Kidney tubule cell (primary cell): ENCODE data around the gene AP3S1.
A peak's percentile ranks its signal among the peaks of the same experiment; 100 is the strongest.

ENCODE experiments used
- DNase-seq: peaks from one replicate; pipeline ENCODE4 v3.0.0-alpha.2; 2018; ENCODE audit warnings: low spot score

AP3S1 gene

GRCh38 chr5:115940080-115940810, 98.5 kb downstream of the AP3S1 start:
- no peak for DNase-seq

DNA sequence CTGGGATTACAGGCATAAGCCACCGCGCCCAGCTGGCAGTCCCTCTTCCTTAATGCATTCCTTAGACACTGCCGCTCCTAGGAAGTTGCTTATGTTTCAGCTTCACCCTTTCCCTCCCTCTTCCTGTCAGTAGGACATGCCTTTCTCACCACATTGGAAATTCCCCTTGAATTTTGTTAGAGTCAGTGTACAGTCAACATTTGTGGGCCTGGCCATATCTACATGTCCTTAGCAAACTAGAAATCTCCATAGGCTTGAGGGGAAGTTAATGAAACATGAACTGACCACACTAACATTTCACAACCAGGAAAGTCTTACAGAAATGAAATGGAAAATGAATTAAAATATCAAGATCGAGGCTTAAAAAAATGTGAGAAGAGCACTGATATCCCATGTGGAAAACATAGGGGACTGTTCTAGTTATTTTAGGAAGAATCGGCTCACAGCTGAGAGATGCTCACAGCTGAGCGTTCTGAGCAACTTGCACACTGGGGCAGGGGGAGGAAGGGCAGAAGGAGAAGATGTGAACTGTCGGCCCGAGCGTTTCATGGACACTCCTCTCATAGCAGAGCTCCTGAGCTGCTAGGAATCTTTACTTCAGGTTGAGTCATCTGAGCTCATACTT, 99.4 kb downstream of the AP3S1 start:
- DNase-seq = peak; percentile 96

- DNase-seq = no peak
These were observed 102.8 kb downstream of the AP3S1 start for GRCh38 chr5:115944501-115944900.

DNA sequence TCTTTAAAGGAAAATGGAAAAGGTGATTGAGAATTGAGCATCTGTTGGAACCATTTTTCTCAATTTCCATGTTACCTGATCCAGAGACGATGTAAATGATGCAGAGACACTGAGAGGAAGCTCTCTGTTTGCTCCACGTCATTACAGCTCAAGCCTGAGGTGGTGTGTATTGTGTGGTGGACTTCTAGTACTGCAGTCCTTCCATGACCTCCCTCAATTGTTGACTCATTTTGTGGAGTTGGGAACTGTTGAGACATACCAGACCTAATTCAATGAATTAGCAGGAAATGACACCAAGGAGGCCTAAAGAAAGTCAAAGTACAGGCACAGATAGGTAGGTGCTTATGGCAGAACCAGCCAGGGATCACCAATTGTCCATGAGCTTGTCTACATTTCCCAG, 104.9 kb downstream of the AP3S1 start:
- peak; percentile 17 for DNase-seq

DNA sequence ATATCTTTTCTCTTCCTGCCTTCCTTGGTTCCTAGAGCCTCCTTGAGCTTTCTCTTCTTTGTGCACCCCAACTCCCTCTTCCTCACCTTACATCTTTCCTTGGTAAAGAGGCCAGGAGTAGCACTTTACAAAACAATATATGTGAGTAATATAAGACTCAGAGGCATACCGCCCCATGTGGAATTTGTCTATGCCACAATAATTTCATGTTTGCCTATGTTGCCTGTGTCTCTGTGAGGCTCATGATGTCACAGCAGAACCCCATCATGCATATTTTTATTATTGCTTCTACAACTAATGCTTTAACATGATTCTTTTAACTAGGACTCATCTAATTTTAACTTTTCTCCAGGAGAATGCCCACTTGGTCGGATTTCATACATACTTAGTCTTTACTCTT, 105.5 kb downstream of the AP3S1 start:
- no peak for DNase-seq

DNA sequence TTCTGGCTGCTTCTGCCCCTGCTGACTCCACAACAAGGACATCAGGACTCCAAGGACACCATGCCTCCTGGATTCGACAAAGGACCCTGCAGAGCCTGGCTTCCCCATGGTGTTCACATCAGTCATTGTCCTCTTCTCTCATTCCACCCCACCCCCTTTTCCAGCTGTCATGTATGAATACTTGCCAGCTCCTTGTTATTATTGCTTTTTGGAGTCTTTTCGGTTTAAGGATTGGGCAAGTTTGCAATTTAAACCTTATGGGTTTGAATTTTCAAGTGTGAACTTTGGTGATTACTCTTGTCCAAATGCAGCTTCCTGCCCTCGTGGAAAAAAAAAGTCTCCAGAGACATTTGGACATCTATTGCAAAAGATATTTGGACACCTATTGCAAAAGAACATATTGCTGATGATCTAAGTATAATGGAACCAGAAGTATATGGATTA, 106.4 kb downstream of the AP3S1 start:
- no peak for DNase-seq

- DNase-seq = peak; percentile 8
These were observed 107.4 kb downstream of the AP3S1 start for GRCh38 chr5:115949096-115949495.

DNA sequence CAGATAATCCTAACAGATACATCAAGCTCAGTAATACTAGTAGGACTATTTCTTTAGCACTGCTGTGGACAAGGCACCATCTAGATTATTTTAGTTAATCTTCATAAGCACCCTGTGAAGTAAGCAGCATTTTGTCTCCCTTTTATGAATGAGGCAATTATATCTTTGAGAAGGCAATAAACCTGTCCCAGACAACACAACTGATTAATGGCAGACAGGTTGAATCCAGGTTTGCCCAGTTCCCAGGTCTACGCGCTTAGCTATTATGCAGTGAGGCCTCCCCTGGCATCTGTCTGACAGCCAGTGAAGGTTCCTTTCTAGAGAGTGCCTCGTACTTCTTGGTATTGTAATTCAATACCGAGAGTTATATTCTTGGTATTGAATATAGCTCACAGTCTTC, 110.9 kb downstream of the AP3S1 start:
- no peak for DNase-seq

DNA sequence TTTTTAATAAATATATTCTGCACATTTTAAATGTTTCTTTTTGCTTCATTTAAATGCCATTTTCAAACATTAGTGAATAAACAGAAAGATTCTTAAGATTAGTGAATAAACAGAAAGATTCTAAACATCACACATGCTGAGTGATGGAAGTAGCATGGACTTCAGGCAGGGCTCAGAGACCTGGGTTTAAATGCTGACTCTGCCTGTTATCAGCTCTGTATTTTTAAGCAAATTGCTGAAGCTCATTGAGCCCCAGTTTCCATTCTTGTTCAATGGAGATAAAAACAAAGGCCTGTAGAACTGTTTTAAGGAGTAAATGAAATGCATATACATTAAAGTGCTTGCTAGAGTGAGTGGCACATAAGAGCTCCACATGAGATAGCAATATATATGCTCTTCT, 112.4 kb downstream of the AP3S1 start:
- no peak for DNase-seq

DNA sequence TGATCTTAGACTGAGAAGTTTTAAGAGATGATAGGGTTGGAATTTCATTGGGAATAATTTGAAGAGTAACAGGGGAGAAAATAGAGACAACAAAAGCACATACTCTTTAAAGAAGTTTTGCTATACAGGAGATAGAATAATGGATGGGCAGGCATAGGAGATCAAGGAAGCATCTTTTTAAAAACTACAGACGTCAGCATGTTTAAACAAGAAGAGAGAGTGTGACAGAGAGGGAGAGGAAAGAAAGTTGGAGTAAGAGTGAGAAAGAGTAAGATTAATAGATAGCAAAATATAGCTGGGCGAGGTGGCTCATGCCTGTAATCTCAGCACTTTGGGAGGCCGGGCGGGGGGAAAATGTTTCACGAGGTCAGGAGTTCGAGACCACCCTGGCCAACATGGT, 115.2 kb downstream of the AP3S1 start:
- no peak for DNase-seq

GRCh38 chr5:115961381-115962238, 119.9 kb downstream of the AP3S1 start:
- DNase-seq = no peak

DNA sequence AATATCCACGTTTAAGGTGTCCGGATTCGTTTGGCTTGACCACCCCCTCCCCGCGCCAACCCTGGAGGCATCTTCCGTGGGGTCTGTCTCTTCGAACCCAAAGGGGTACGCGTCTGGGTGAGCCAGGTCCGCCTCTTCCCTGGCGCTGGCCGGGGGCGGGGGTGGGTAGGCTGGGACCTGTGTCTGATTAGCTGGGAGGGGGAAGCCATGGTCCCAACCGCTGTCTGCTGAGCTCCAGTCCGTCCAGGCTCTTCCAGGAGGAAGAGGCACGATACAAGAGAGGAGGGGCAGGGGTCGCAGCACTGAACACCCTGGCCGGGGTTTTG, 120.5 kb downstream of the AP3S1 start, which contains the start of gene LVRN:
Gene LVRN, plus strand, starts transcription at position 237 of the 326 bp plus-strand sequence. CDS start 143 bp downstream, outside the sequence.
- no peak for DNase-seq

DNA sequence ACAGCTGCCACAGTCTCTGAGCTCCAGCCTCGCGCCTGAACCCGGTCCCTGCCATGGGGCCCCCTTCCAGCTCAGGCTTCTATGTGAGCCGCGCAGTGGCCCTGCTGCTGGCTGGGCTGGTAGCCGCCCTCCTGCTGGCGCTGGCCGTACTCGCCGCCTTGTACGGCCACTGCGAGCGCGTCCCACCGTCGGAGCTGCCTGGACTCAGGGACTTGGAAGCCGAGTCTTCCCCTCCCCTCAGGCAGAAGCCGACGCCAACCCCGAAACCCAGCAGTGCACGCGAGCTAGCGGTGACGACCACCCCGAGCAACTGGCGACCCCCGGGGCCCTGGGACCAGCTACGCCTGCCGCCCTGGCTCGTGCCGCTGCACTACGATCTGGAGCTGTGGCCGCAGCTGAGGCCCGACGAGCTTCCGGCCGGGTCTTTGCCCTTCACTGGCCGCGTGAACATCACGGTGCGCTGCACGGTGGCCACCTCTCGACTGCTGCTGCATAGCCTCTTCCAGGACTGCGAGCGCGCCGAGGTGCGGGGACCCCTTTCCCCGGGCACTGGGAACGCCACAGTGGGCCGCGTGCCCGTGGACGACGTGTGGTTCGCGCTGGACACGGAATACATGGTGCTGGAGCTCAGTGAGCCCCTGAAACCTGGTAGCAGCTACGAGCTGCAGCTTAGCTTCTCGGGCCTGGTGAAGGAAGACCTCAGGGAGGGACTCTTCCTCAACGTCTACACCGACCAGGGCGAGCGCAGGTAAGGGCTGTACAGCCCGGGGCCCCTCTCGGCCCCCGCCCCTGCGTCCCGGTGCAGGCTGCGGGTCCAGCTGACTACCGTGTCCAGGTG, 121.0 kb downstream of the AP3S1 start:
- no peak for DNase-seq

- DNase-seq = no peak
These were observed 121.8 kb downstream of the AP3S1 start for GRCh38 chr5:115963566-115963965.
